NCI-H2171 (cell line): ENCODE data around the gene ALOX5AP.

Source experiments
- DNase-seq: peaks from one replicate; lab custom pipeline; 2025; lab: John Stamatoyannopoulos, UW

The ALOX5AP gene

GRCh38 chr13:30714629-30715371, 20.5 kb upstream of the ALOX5AP start:
- no peak for DNase-seq

GRCh38 chr13:30715372-30715756, 20.0 kb upstream of the ALOX5AP start:
- DNase-seq, result no peak

GRCh38 chr13:30715837-30716236, 19.5 kb upstream of the ALOX5AP start:
- no peak for DNase-seq

GRCh38 chr13:30718661-30719524, 16.4 kb upstream of the ALOX5AP start:
- no peak for DNase-seq

GRCh38 chr13:30719525-30719914, 15.8 kb upstream of the ALOX5AP start:
- DNase-seq, result no peak

- DNase-seq, result no peak
Observed at GRCh38 chr13:30720172-30720869, 15.0 kb upstream of the ALOX5AP start.

- DNase-seq, result no peak
Observed at GRCh38 chr13:30721936-30722335, 13.4 kb upstream of the ALOX5AP start.

- no peak for DNase-seq
Observed at GRCh38 chr13:30722361-30722760, 13.0 kb upstream of the ALOX5AP start.

GRCh38 chr13:30724778-30725177, 10.6 kb upstream of the ALOX5AP start:
- no peak for DNase-seq

GRCh38 chr13:30725326-30726085, 9.8 kb upstream of the ALOX5AP start:
- DNase-seq, result no peak

GRCh38 chr13:30726192-30726591, 9.2 kb upstream of the ALOX5AP start:
- no peak for DNase-seq

- no peak for DNase-seq
Observed at GRCh38 chr13:30727491-30728355, 7.6 kb upstream of the ALOX5AP start.

GRCh38 chr13:30729801-30730200, 5.5 kb upstream of the ALOX5AP start:
- DNase-seq, result no peak

GRCh38 chr13:30730526-30730925, 4.8 kb upstream of the ALOX5AP start:
- peak; percentile 19 for DNase-seq

GRCh38 chr13:30731361-30732045, 3.8 kb upstream of the ALOX5AP start:
- DNase-seq, result no peak

- no peak for DNase-seq
Observed at GRCh38 chr13:30732046-30732390, 3.3 kb upstream of the ALOX5AP start.

- DNase-seq, result no peak
Observed at GRCh38 chr13:30734439-30734838, 904 bp upstream of the ALOX5AP start.

- no peak for DNase-seq
Observed at GRCh38 chr13:30735872-30736175, 481 bp downstream of the ALOX5AP start.

GRCh38 chr13:30736461-30737320, 1.3 kb downstream of the ALOX5AP start:
- no peak for DNase-seq
